Inferior parietal cortex (tissue), 1 donor: ENCODE data around the gene UAP1L1.
"Not testable (repeated sequence)": the region's sequence is repeated elsewhere in the genome, so short reads cannot be mapped to it uniquely, and the experiment has no call there.

Experiments
- DNase-seq: peaks from one replicate; pipeline ENCODE4 v3.0.0-alpha.2; 2016; ENCODE audit errors: extremely low spot score

Gene UAP1L1

GRCh38 chr9:137057545-137057944, 19.8 kb upstream of the UAP1L1 start:
- DNase-seq, result no peak

DNA sequence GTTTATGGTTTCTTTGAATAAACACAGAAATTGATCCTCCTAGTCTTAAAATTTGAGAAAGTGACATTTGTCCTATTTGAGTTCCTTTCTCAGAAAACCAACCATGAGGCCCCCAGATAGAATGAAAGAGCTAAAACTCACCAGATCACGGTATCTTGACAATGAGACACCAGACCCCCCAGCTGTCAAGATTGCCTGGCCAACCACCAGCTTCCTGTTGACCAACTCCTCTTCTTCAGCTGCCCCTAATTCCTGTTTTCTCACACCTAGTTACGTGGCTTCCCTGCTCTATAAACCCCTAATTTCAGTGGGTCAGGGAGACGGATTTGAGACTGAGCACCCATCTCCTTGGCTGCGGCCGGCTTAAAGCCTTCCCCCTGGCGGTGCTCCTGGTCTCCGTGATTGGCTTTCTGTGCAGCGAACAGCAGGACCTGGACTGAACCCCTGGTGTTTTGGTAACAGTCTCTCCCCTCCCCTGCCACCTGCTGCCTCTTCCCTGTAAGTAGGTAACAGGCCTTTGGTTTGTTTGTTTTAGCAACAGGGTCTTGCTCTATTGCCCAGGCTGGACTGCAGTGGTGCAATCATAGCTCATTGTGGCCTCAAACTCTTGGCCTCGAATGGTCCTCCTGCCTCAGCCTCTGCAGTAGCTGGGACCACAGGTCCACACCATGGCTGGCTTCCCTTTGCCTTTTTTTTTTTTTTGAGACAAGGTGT, 18.6 kb upstream of the UAP1L1 start:
- no peak for DNase-seq

DNA sequence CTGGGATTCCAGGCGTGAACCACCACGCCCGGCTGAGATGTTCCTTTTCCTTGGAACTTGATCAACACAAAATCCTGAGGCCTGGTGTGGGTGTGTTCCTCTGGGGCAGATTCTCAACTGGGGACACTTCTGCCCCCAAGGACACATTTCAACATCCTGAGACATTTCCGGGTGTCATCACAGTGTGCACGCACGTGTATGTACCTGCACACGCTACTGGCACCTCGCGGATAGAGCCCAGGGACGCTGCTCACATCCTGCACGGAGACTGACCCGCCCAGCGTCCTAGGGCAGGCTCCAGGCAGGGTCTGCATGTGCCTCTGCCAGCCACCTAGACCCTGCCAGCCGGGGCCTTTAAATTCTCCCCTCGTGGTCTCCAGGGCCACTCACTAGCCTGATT, 14.9 kb upstream of the UAP1L1 start:
- DNase-seq, result no peak

GRCh38 chr9:137062798-137063197, 14.5 kb upstream of the UAP1L1 start:
- not testable (repeated sequence) for DNase-seq

GRCh38 chr9:137063311-137064026, 13.8 kb upstream of the UAP1L1 start:
- DNase-seq, result no peak

GRCh38 chr9:137064027-137064879, 13.1 kb upstream of the UAP1L1 start:
- DNase-seq, result peak; percentile 68

- no peak for DNase-seq
These were observed 12.5 kb upstream of the UAP1L1 start for GRCh38 chr9:137064880-137065164.

- no peak for DNase-seq
These were observed 11.9 kb upstream of the UAP1L1 start for GRCh38 chr9:137065336-137065967.

DNA sequence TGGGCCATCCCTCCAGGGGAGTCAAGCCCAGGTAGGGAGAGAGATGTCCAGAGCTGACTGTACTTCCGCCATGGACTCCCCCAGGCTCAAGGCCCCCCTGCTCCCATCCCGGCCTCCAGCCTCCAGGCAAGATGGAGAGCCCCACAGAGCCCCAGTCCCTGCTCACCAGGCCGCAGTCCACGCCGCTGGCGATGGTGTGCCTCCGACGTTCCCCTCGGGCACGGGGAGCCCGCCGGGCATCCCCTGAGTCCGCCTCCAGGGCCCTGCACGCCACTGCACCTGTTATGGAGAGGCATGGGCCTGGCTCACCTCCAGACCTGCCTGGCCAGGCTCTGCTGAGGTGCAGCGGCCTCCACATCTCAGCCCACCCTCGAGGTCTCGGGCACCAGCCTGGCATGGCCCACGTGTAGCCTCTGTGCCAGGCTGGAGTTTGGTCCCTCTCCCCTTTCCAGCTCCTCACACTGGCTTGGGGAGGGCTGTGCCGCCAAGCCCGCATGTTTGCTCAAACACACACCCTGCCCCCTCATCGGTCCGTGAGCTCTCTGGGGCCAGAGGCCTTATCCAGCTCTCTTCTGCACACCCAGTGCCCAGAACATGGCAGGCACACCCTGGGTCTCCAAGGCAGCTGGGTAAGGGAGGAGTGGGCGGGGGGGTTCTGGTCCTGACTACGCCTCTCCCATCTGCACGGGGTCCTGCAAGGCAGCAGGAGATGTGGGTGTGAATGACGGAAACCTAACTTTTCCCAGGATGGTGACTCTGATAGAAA, 11.0 kb upstream of the UAP1L1 start:
- DNase-seq, result no peak

DNA sequence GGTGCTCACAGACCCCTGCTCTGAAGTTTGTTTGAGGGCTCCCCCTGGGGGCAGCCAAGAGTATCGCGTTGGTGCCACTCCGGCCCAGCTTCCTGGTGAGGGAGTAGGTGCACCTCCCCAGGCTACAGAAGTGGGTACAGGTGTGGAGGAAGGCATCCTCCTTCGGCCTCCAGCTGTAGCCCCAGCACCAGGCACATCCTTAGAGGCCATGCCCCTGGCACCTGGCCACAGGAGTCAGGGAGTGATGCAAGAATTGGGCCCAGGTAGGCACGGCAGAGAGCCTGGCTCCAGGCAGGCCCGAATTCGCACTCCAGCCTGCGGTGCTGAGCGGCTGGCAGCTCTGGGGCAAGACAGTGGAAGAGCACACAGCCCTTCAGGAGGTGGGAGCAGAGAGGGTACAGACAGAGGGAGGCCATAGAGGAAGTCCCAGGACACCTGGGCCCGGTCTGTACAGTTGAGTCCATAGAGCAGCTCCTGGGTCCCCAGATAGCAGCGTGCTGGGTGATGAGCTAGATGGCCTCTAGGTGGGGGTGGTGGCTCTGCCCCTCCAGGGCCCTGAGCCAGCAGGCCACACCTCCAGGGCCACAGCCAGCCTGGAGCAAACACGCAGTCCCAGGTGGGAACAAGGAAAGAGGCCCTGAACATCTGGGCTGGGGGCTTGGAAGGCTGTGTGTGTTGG, 9.3 kb upstream of the UAP1L1 start:
- peak; percentile 83 for DNase-seq

- no peak for DNase-seq
These were observed 8.5 kb upstream of the UAP1L1 start for GRCh38 chr9:137068539-137069507.

DNA sequence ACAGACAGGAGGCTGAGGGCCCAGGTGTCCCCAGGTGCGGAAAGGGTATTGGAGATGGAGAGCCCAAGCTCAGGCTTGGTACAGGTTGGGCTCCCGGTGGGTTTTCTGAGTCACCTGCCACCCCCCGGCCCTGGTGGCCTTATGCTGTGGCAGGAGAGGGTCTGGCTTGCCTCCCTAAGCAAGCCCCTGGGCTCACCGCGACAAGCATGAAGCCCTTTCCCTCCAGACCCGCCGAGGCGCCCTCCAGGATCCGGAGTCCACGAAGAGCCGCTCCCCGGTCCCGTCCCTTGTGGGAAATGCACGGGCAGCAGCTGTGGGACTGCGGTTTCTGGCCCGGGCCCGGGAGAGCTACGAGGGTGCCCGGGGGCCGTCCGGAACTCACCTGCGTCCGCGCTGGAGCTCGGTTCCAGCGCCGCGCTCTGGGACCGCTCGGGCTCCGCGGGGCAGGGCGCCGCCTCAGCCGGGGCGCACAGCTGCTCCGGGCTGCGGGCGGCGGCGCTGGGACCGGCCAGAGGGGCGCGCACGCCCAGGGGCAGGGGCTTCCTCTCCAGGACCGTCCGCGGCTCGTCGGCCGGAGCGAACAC, 7.7 kb upstream of the UAP1L1 start:
- no peak for DNase-seq

- DNase-seq, result peak; percentile 94
These were observed 7.0 kb upstream of the UAP1L1 start, which contains the start of gene SAPCD2 for GRCh38 chr9:137070201-137070905. SAPCD2 (minus strand) TSS chr9:137070557; CDS start chr9:137070460, 97 bp downstream.

DNA sequence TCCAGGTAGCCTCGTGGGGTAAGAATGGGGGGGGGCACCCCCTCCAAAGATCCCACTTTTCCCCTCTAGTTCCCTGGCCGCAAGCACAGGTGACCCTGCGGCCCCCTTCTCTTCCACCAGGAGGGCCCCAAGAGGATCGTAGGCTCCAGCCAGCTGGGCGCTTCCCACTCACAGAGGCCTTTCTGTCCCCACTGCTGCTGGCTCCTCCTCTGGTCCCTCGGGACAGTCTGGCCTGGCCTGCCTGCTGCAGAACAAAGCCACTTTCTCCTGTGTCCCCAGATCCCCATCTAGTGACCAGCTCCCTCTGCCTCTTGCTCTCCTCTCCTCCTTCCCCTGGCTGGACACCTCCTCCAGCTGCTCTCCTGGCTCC, 6.4 kb upstream of the UAP1L1 start:
- peak; percentile 69 for DNase-seq

DNA sequence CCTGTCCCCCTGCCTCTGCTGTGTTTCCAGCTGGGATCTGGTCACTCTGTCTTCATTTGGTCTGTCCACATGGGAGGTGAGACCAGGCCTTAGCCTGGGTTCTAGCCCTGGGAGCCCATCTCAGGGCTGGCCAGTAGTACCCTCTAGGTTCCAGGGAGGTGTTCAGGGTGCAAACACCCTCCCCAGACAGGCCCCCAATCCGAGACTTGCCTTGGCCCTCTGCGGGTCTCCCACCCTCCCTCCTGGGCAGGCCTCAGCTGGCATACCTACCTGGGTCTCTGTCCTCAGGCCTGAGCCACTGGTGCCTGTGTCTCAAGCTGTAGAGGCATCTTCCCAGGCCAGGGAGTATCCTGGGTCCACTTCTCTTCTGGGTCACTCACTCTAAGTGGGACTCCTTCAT, 6.0 kb upstream of the UAP1L1 start:
- DNase-seq, result no peak

GRCh38 chr9:137073992-137074399, 3.3 kb upstream of the UAP1L1 start:
- no peak for DNase-seq

GRCh38 chr9:137074657-137075274, 2.6 kb upstream of the UAP1L1 start:
- DNase-seq, result no peak

GRCh38 chr9:137075275-137075775, 2.0 kb upstream of the UAP1L1 start:
- DNase-seq, result no peak
